NCI-H1092 (cell line): Measurements from ENCODE around the gene TFPI.
"Not testable (repeated sequence)": the region's sequence is repeated elsewhere in the genome, so short reads cannot be mapped to it uniquely, and the experiment has no call there.

Source experiments
- DNase-seq: peaks from one replicate; lab custom pipeline; 2025; lab: John Stamatoyannopoulos, UW

Gene TFPI

GRCh38 chr2:187528042-187528441 lies 26.2 kb downstream of the TFPI start:
- no peak for DNase-seq

DNA sequence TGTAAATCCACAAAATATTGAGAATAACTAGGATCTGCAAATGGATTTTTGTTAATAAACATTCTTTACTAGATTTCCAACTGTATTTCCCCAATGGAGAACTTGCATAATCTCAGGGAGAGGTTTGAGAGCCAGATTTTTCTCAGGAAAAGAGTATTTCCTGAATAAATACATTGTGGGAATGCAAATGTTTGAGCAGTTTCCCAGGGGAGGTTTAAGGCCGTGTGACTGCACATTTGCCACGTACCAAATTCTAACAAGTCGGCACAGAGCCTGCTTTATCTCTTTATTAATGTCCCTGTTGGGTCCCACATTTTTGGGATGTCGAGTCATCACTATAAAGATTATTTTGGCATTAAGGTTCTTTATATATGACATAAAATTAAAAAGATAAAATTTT lies 27.0 kb downstream of the TFPI start:
- DNase-seq, result no peak

- DNase-seq, result no peak
Measured at GRCh38 chr2:187526792-187527191, 27.4 kb downstream of the TFPI start.

GRCh38 chr2:187525163-187525900 lies 28.9 kb downstream of the TFPI start:
- DNase-seq, result no peak

DNA sequence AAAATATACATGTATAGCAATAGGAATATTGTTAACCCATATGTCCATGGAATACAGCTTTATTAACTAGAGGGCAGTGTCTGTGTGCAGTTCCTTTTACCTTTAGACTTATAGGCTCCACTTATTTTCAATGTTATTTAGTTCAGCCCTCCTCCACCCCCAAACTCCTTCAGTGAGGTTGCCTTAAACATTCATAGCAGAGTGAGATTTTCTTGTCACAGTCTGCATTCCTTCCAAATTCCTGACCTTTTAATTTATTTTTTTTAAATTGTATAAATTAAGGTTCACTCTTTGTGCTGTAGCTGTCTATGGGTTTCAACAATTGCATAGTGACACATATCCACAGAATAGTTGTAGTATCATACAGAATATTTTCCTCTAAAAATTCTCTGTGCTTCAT lies 30.9 kb downstream of the TFPI start:
- DNase-seq, result no peak

DNA sequence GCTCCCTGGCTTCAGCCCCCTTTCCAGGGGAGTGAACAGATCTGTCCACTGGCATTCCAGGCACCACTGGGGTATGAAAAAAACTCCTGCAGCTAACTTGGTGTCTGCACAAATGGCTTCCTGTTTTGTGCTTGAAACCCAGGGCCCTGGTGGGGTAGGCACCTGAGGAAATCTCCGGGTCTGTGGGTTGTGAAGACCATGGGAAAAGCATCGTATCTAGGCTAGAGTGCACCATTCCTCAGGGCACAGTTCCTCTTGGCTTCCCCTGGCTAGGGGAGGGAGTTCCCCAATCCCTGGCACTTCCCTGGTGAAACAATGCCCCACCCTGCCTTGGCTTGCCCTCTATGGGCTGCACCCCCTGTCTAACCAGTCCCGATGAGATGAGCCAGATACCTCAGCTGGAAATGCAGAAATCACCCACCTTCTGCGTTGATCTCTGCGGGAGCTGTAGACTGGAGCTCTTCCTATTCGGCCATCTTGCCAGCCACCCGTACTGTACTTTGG lies 34.1 kb downstream of the TFPI start:
- no peak for DNase-seq

- DNase-seq, result no peak
Measured at GRCh38 chr2:187519419-187520120, 34.7 kb downstream of the TFPI start.

GRCh38 chr2:187517750-187518361 lies 36.4 kb downstream of the TFPI start:
- not testable (repeated sequence) for DNase-seq

DNA sequence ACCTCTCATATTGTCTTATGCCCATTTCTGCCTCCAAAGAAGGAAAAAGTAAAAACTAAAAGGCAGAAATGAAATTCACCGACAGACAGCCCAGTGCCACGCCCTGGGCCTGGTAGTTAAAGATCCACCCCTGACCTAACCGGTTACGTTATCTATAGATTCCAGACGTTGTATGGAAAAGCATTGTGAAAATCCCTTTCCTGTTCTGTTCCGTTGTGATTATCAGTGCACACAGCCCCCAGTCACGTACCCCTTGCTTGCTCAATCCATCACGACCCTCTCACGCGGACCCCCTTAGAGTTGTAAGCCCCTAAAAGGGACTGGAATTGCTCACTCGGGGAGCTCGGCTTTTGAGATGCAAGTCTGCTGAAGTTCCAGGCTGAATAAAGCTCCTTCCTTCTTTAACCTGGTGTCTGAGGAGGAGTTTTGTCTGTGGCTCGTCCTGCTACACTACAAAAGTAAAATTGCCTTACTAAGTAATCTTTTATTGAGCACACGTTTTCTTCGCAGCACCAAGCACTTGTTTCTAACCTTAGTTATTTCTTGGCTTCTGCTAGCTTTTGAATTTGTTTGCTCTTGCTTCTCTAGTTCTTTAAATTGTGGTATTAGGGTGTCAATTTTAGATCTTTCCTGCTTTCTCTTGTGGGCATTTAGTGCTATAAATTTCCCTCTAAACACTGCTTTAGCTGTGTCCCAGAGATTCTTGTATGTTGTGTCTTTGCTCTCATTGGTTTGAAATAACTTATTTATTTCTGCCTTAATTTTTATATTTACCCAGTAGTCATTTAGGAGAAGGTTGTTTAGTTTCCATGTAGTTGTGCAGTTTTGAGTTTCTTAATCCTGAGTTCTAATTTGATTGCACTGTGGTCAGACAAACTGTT lies 37.4 kb downstream of the TFPI start:
- DNase-seq, result not testable (repeated sequence)

- DNase-seq, result no peak
Measured at GRCh38 chr2:187514930-187515329, 39.3 kb downstream of the TFPI start.

DNA sequence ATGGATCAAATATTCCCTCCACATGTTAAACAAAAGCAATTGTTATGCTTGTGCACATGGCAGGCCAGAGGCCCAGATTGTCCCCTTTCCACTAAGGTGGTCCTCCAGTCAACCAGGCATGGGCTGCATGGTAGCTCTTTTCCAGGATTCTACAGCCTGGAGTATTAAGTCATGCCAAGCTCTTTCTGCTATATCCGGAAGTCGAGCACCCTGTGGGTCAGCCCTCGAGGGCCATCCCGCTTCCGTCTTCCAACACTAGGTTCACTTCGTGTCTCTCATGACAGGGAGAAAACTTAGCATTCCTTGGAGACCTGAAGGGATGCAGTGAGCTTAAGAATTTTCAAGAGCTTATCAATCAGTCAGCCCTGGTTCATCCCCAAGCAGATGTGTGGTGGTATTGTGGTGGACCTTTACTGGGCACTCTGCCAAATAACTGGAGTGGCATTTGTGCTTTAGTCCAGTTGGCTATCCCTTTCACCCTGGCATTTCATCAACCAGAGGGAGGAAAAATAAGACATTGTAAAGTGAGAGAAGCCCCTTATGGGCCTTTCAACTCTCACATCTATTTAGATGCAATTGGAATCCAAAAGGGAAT lies 39.9 kb downstream of the TFPI start:
- DNase-seq, result not testable (repeated sequence)

DNA sequence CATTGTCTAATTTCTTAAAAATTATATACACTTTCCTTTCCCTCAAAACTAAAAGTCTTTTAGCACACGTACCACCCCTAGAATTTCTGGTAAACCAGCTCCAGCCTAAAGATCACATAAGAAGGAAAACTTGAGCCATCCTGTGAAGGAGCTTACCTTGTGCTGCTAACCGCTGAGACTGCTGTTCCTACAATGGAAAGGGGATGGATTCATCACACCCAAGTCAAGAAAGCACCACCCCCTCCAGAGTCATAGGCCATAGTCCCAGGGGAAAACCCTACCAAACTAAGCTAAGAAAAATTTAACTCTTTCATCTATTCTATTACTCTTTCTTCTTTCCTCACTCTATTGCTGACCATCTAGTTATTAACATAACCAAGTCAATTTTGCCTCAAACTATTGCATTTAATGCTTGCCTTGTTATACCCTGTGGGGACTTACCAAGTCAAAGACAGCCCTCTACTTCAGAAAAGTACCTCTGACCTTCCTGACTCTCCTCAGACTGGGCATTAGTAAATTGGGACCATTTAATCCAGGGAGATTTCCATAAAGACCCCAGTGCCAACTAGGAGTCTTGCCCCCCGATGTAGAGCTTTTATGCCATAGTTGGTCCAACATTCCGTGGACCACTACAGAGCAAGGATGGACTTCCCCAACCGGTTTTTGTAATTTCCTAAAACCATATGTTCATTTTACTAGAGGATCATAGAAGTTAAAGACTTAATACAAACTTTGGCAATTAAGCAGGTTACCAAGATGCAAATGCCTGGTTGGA lies 40.6 kb downstream of the TFPI start:
- DNase-seq, result not testable (repeated sequence)

GRCh38 chr2:187511356-187512315 lies 42.6 kb downstream of the TFPI start:
- DNase-seq, result no peak

- not testable (repeated sequence) for DNase-seq
Measured at GRCh38 chr2:187510419-187511355, 43.5 kb downstream of the TFPI start.

- no peak for DNase-seq
Measured at GRCh38 chr2:187509667-187510417, 44.4 kb downstream of the TFPI start.

DNA sequence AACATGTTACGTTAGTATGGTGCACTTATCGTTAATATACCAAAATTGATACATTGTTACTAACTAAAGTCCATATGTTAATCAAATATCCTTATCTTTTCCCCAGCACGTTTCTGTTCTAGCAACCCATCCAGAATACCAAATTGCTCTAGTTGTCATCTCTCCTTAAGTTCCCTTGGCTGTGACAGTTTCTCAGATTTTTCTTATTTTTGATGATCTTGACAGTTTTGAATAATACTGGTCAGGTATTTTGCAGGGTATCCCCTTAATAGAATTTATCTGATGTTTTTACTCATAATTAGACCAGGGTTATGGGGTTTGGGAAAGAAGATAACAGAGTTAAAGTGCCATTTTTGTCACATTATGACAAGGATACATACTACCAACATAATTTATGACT lies 47.8 kb downstream of the TFPI start:
- no peak for DNase-seq

GRCh38 chr2:187505065-187505672 lies 49.1 kb downstream of the TFPI start:
- no peak for DNase-seq
